ENCODE data around the gene OR10D3.

Gene OR10D3

GRCh38 chr11:124183068-124183467 is at the start of gene OR10D3:
TSS of gene OR10D3 (plus strand) at chr11:124183345. CDS start at chr11:124185270, 1,925 bp downstream.
- no peak within 1 kb of the TSS for H3K27ac ChIP-seq
- no peaks in the 10 kb centered on the region for H3K4me1 ChIP-seq
- H3K9me3 ChIP-seq (replicated peaks in 1 of 11) = no peaks in the 10 kb centered on the region
- no peaks in the 10 kb centered on the region for H3K27me3 ChIP-seq
- no peak within 1 kb of the TSS for H3K4me2 ChIP-seq
- TF ChIP-seq Cebpa-rat (IDR thresholded peaks at IDR 0.05) = no peak
- no peak within 1 kb of the TSS for H3K9ac ChIP-seq
- no peaks in the 10 kb centered on the region for H4K20me1 ChIP-seq
- H3K4me3 ChIP-seq = no peak within 1 kb of the TSS
- H3K36me3 ChIP-seq = no peaks in the 10 kb centered on the region

- no peak overlapping the region for H3K27ac ChIP-seq
- no peak for TF ChIP-seq Cebpa-rat (IDR thresholded peaks at IDR 0.05)
- no peak overlapping the region for H3K4me2 ChIP-seq
- H3K27me3 ChIP-seq = no peaks in the 10 kb centered on the region
- no peaks in the 10 kb centered on the region for H3K4me1 ChIP-seq
- peaks cover 0 to 23% (median 0%) of the 10 kb centered on the region in 11 experiments; a peak in 3 of 22 replicates for H3K36me3 ChIP-seq
- H3K4me3 ChIP-seq = no peak overlapping the region
- H4K20me1 ChIP-seq = no peaks in the 10 kb centered on the region
- H3K9me3 ChIP-seq (replicated peaks in 1 of 11) = peaks cover 14 to 33% (median 19%) of the 10 kb centered on the region in 11 experiments; a peak in 21 of 22 replicates
- no peak overlapping the region for H3K9ac ChIP-seq
Measured at GRCh38 chr11:124143034-124143433, 40.1 kb upstream of the OR10D3 start.

GRCh38 chr11:124147951-124148350 is 35.2 kb upstream of the OR10D3 start:
- no peak overlapping the region for H3K4me3 ChIP-seq
- peaks cover 0 to 3% (median 0%) of the 10 kb centered on the region in 11 experiments; a peak in 2 of 22 replicates for H3K36me3 ChIP-seq
- no peak for TF ChIP-seq Cebpa-rat (IDR thresholded peaks at IDR 0.05)
- peaks cover 0 to 8% (median 0%) of the 10 kb centered on the region in 10 experiments; a peak in 3 of 20 replicates for H3K4me1 ChIP-seq
- no peak overlapping the region for H3K27ac ChIP-seq
- H3K27me3 ChIP-seq = no peaks in the 10 kb centered on the region
- no peaks in the 10 kb centered on the region for H4K20me1 ChIP-seq
- H3K9ac ChIP-seq = no peak overlapping the region
- no peak overlapping the region for H3K4me2 ChIP-seq
- H3K9me3 ChIP-seq (replicated peaks in 1 of 11) = peaks cover 0 to 26% (median 12%) of the 10 kb centered on the region in 11 experiments; a peak in 16 of 22 replicates

GRCh38 chr11:124150684-124151083 is 32.5 kb upstream of the OR10D3 start:
- Histone ChIP-seq H3K4me2 (peak overlapping the region in 2 of 11 experiments; percentile 1 to 25; a peak in 1 of 22 replicates), H3K27me3 (no peaks in the 10 kb centered on the region), H3K4me3 (no peak overlapping the region), H3K27ac (peak overlapping the region in 9 of 11 experiments; percentile 16 to 63 (median 50); a peak in 15 of 22 replicates), H3K9me3 (replicated peaks in 1 of 11) (peaks cover 0 to 26% (median 12%) of the 10 kb centered on the region in 11 experiments; a peak in 16 of 22 replicates), H3K36me3 (no peaks in the 10 kb centered on the region; a peak in 1 of 22 replicates), H4K20me1 (no peaks in the 10 kb centered on the region), H3K9ac (no peak overlapping the region), H3K4me1 (peaks cover 0 to 8% (median 0%) of the 10 kb centered on the region in 10 experiments; a peak in 3 of 20 replicates)
- TF ChIP-seq Cebpa-rat (IDR thresholded peaks at IDR 0.05) = peak; percentile 28 to 93 (median 84); a peak in 20 of 22 replicates

- Histone ChIP-seq H3K9ac (no peak overlapping the region), H3K4me1 (peaks cover 0 to 8% (median 0%) of the 10 kb centered on the region in 10 experiments; a peak in 3 of 20 replicates), H3K27ac (no peak overlapping the region), H3K36me3 (no peaks in the 10 kb centered on the region), H4K20me1 (no peaks in the 10 kb centered on the region), H3K4me3 (no peak overlapping the region), H3K4me2 (no peak overlapping the region), H3K27me3 (no peaks in the 10 kb centered on the region), H3K9me3 (replicated peaks in 1 of 11) (peaks cover 0 to 26% (median 12%) of the 10 kb centered on the region in 11 experiments; a peak in 16 of 22 replicates)
- TF ChIP-seq Cebpa-rat (IDR thresholded peaks at IDR 0.05) = no peak
Measured at GRCh38 chr11:124152770-124153407, 30.3 kb upstream of the OR10D3 start.

GRCh38 chr11:124153821-124154220 is 29.3 kb upstream of the OR10D3 start:
- no peak for TF ChIP-seq Cebpa-rat (IDR thresholded peaks at IDR 0.05)
- Histone ChIP-seq H3K4me2 (no peak overlapping the region), H3K9ac (no peak overlapping the region), H4K20me1 (no peaks in the 10 kb centered on the region), H3K36me3 (no peaks in the 10 kb centered on the region), H3K4me1 (peaks cover 0 to 8% (median 0%) of the 10 kb centered on the region in 10 experiments; a peak in 3 of 20 replicates), H3K9me3 (replicated peaks in 1 of 11) (peaks cover 0 to 26% (median 12%) of the 10 kb centered on the region in 11 experiments; a peak in 16 of 22 replicates), H3K4me3 (no peak overlapping the region), H3K27me3 (no peaks in the 10 kb centered on the region), H3K27ac (no peak overlapping the region)

- Histone ChIP-seq H3K9me3 (replicated peaks in 1 of 11) (no peaks in the 10 kb centered on the region), H3K4me3 (no peak overlapping the region), H3K4me1 (no peaks in the 10 kb centered on the region), H3K4me2 (no peak overlapping the region), H3K9ac (no peak overlapping the region), H3K36me3 (no peaks in the 10 kb centered on the region), H3K27ac (no peak overlapping the region), H3K27me3 (no peaks in the 10 kb centered on the region), H4K20me1 (no peaks in the 10 kb centered on the region)
- TF ChIP-seq Cebpa-rat (IDR thresholded peaks at IDR 0.05) = no peak
Measured at GRCh38 chr11:124159481-124159880, 23.7 kb upstream of the OR10D3 start.

GRCh38 chr11:124160986-124161385 is 22.2 kb upstream of the OR10D3 start:
- TF ChIP-seq Cebpa-rat (IDR thresholded peaks at IDR 0.05) = no peak
- H3K27ac ChIP-seq = no peak overlapping the region
- no peaks in the 10 kb centered on the region for H3K27me3 ChIP-seq
- no peaks in the 10 kb centered on the region for H3K4me1 ChIP-seq
- no peaks in the 10 kb centered on the region for H3K9me3 ChIP-seq (replicated peaks in 1 of 11)
- H3K9ac ChIP-seq = no peak overlapping the region
- no peak overlapping the region for H3K4me2 ChIP-seq
- H3K4me3 ChIP-seq = no peak overlapping the region
- no peaks in the 10 kb centered on the region for H4K20me1 ChIP-seq
- H3K36me3 ChIP-seq = no peaks in the 10 kb centered on the region

GRCh38 chr11:124167826-124168231 is 15.3 kb upstream of the OR10D3 start:
- Histone ChIP-seq H3K9me3 (replicated peaks in 1 of 11) (peaks cover 0 to 7% (median 4%) of the 10 kb centered on the region in 11 experiments; a peak in 8 of 22 replicates), H4K20me1 (no peaks in the 10 kb centered on the region), H3K9ac (no peak overlapping the region), H3K36me3 (no peaks in the 10 kb centered on the region), H3K27ac (no peak overlapping the region), H3K4me2 (no peak overlapping the region), H3K4me1 (no peaks in the 10 kb centered on the region), H3K27me3 (no peaks in the 10 kb centered on the region), H3K4me3 (no peak overlapping the region)
- TF ChIP-seq Cebpa-rat (IDR thresholded peaks at IDR 0.05) = no peak
